Measurements from ENCODE around the gene SNX19. TPM values are rescaled to one million over a fixed set of nuclear protein-coding genes. Genes with fewer than 3 reads are reported as not detected.

Gene SNX19
- polyA plus RNA-seq, 1 donor from 2014 or later, result 20.8 TPM

GRCh38 chr11:130918081-130918480, 1.8 kb upstream of the SNX19 start:
- Histone ChIP-seq H3K4me2 (ENCODE audit: low read length) (no peak overlapping the region), H3K79me2 (replicated peaks; ENCODE audit: insufficient read depth, low read length) (peaks cover 11% of the 10 kb centered on the region), H3K27ac (ENCODE audit: low read length) (no peak overlapping the region), H3K27me3 (ENCODE audit: insufficient read depth, low read depth, low read length) (no peaks in the 10 kb centered on the region), H3K9me2 (ENCODE audit: insufficient read depth, low read length) (no peaks in the 10 kb centered on the region), H3K9me3 (ENCODE audit: low read length) (no peaks in the 10 kb centered on the region), H4K20me1 (ENCODE audit: insufficient read depth) (no peaks in the 10 kb centered on the region), H2AFZ (ENCODE audit: low read depth, low read length) (no peak overlapping the region), H3F3A (ENCODE audit: insufficient read depth, low read length, poor library complexity, severe bottlenecking) (no peaks in the 10 kb centered on the region), H3K36me3 (ENCODE audit: insufficient read depth, low read length) (no peaks in the 10 kb centered on the region), H3K9ac (ENCODE audit: low read length) (no peak overlapping the region), H3K4me3 (ENCODE audit: low read length) (no peak overlapping the region)
- TF ChIP-seq TAF1 (IDR thresholded peaks at IDR 0.05; ENCODE audit: low read depth) (no peak), EZH2 (IDR thresholded peaks at IDR 0.05; ENCODE audit: borderline replicate concordance, insufficient read depth, low read length, poor library complexity, severe bottlenecking) (no peak), MXI1 (conservative IDR thresholded peaks at IDR 0.05; ENCODE audit: poor library complexity, severe bottlenecking) (no peak), EP300 (conservative IDR thresholded peaks at IDR 0.05; ENCODE audit: poor library complexity, severe bottlenecking) (no peak), CTCF (IDR thresholded peaks at IDR 0.05; ENCODE audit: poor library complexity, severe bottlenecking) (no peak), POLR2AphosphoS5 (IDR thresholded peaks at IDR 0.05) (no peak), RAD21 (conservative IDR thresholded peaks at IDR 0.05) (no peak), SMC3 (conservative IDR thresholded peaks at IDR 0.05; ENCODE audit: poor library complexity) (no peak)

- H3K9ac ChIP-seq (ENCODE audit: low read length), result peak overlapping the region; percentile 92
- TF ChIP-seq EP300 (conservative IDR thresholded peaks at IDR 0.05; ENCODE audit: poor library complexity, severe bottlenecking) (no peak), SMC3 (conservative IDR thresholded peaks at IDR 0.05; ENCODE audit: poor library complexity) (no peak)
- peak overlapping the region; percentile 98 for H3K4me3 ChIP-seq (ENCODE audit: low read length)
- no peaks in the 10 kb centered on the region for H3K27me3 ChIP-seq (ENCODE audit: insufficient read depth, low read depth, low read length)
- H3K4me2 ChIP-seq (ENCODE audit: low read length), result peak overlapping the region; percentile 44
- peaks cover 5% of the 10 kb centered on the region for H3K36me3 ChIP-seq (ENCODE audit: insufficient read depth, low read length)
- no peaks in the 10 kb centered on the region for H4K20me1 ChIP-seq (ENCODE audit: insufficient read depth)
- no peaks in the 10 kb centered on the region for H3K9me2 ChIP-seq (ENCODE audit: insufficient read depth, low read length)
- H3K9me3 ChIP-seq (ENCODE audit: low read length), result no peaks in the 10 kb centered on the region
- peaks cover 11% of the 10 kb centered on the region for H3K79me2 ChIP-seq (replicated peaks; ENCODE audit: insufficient read depth, low read length)
- peak overlapping the region; percentile 95 for H2AFZ ChIP-seq (ENCODE audit: low read depth, low read length)
- no peaks in the 10 kb centered on the region for H3F3A ChIP-seq (ENCODE audit: insufficient read depth, low read length, poor library complexity, severe bottlenecking)
- H3K27ac ChIP-seq (ENCODE audit: low read length), result peak overlapping the region; percentile 20
These were observed 631 bp upstream of the SNX19 start for GRCh38 chr11:130916910-130917309.

GRCh38 chr11:130915603-130916237, 559 bp downstream of the SNX19 start:
- Histone ChIP-seq H3K79me2 (replicated peaks; ENCODE audit: insufficient read depth, low read length) (peaks cover 11% of the 10 kb centered on the region), H3K36me3 (ENCODE audit: insufficient read depth, low read length) (peaks cover 5% of the 10 kb centered on the region), H3F3A (ENCODE audit: insufficient read depth, low read length, poor library complexity, severe bottlenecking) (no peaks in the 10 kb centered on the region), H4K20me1 (ENCODE audit: insufficient read depth) (no peaks in the 10 kb centered on the region), H3K27ac (ENCODE audit: low read length) (peak overlapping the region; percentile 72), H3K4me2 (ENCODE audit: low read length) (peak overlapping the region; percentile 99), H2AFZ (ENCODE audit: low read depth, low read length) (peak overlapping the region; percentile 95), H3K4me3 (ENCODE audit: low read length) (peak overlapping the region; percentile 98), H3K27me3 (ENCODE audit: insufficient read depth, low read depth, low read length) (no peaks in the 10 kb centered on the region), H3K9me3 (ENCODE audit: low read length) (no peaks in the 10 kb centered on the region), H3K9ac (ENCODE audit: low read length) (peak overlapping the region; percentile 92), H3K9me2 (ENCODE audit: insufficient read depth, low read length) (no peaks in the 10 kb centered on the region)
- TF ChIP-seq EP300 (conservative IDR thresholded peaks at IDR 0.05; ENCODE audit: poor library complexity, severe bottlenecking), result no peak
- no peak for TF ChIP-seq CTCF (IDR thresholded peaks at IDR 0.05; ENCODE audit: poor library complexity, severe bottlenecking)
